Measurements from ENCODE around the gene MSX2.
"Not testable (repeated sequence)": the region's sequence is repeated elsewhere in the genome, so short reads cannot be mapped to it uniquely, and the experiment has no call there.

Gene MSX2

DNA sequence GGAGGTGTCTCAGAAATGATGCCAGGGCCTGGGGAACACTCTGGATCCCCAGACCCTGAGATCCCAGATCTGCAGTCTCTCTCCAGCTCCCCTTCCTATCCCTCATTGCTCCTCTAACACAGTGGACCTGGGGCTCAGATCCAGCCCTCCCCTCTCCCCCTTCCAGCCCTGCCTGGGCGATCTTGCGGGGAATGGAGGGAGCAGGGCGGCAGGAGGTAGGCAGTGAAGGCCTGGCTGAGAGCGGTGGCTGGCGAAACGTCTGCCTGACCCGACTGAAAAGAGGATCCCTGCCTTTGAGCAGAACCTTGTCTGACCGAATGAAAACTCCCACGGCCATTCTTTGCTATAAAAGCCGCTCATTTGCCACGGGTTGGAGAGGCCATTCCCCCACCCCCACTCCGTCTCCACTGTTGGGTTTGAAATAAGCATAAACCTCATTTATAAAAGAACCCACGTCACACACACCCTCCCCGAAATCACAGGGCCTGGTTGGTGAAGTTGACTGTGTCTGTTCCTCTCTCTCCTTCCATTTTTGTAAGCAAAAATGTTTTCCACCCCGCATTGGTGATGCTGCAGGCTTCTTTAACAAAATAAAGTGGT, 8.8 kb downstream of the MSX2 start:
- DNase-seq (ENCODE audit: low read depth in 2 of 2, low spot score in 1 of 2), result no peak

DNA sequence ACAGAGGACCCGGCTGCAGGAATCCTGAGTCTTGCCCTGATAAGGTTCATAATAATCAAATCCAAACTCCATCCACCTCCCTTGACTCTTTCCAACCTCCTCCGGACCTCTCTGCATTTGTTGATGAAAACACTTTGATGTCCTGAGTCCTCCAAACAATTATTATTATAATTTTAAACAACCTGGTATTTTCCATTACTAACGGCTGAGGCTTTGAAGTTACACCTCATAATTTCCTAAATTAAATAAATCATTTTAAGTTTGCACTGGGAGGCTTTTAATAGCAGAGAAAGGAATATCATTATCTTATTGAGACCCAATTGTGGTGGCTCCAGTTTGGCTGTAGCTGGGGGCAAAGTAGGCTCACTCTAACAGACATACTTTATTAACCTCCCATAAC, 9.5 kb downstream of the MSX2 start:
- DNase-seq (ENCODE audit: low read depth in 2 of 2, low spot score in 1 of 2), result no peak

GRCh38 chr5:174734571-174735497, 10.5 kb downstream of the MSX2 start:
- no peak for DNase-seq (ENCODE audit: low read depth in 2 of 2, low spot score in 1 of 2)

DNA sequence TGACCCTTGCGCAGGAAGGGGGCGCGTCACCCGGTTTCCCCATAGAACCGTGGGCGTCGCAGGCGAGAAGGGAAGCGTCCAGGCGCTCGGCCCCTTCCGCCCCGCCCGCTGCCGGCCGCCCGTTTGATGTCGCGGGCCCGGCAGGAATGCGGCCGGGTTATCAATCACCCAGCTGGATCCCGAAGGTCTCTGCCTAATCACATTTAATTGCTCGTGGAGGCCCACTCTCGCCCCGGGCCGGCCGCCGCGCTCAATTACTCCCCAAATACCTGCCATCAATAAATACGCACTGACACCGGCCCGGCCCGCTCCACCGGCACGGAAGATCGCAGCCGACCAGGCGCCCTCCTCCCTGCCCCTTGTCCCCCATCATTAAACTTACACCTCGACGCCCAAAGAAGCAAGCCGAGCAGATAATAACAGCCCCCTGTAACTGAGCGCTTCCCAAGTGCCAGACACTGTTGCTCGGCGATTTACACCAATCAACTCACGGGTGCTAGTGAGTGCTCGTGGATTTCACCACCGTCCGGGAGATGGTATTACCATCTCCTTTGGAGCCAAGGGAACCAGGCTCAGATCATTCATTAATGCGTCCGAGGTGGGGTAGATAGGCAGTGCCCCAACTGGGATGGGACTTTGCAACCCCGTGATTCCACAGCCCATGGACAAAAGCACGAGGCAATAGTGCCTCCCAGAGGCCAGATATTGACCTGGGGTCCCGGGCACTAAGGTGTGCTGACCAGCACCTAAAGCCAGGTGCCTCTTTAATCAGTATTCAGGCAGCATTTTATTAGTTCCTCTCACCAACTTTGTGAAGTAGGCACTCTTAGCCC, 11.3 kb downstream of the MSX2 start:
- DNase-seq (ENCODE audit: low read depth in 2 of 2, low spot score in 1 of 2), result no peak

DNA sequence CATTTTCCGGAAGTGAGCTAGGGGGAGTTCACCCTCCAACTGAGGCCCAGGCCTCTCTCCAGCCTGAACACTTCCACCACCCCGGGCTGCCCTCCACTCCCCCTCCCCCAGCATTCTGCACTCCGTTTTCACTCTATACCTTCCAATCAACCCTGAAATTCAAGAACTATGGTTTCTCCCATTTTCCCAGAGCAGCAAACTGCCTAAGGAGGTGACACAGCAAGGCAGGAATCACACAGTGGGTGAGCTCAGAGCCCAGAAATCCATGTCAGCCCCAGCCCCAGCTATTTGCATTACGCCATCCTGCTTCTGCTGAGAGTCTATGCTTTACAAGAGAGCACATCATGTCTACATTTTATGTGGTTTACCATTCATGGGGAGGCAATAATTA, 11.9 kb downstream of the MSX2 start:
- no peak for DNase-seq (ENCODE audit: low read depth in 2 of 2, low spot score in 1 of 2)

GRCh38 chr5:174736777-174737176, 12.4 kb downstream of the MSX2 start:
- no peak for DNase-seq (ENCODE audit: low read depth in 2 of 2, low spot score in 1 of 2)

GRCh38 chr5:174737330-174737729, 12.9 kb downstream of the MSX2 start:
- no peak for DNase-seq (ENCODE audit: low read depth in 2 of 2, low spot score in 1 of 2)

GRCh38 chr5:174741352-174741751, 17.0 kb downstream of the MSX2 start:
- DNase-seq (ENCODE audit: low read depth in 2 of 2, low spot score in 1 of 2), result no peak

GRCh38 chr5:174744896-174745295, 20.5 kb downstream of the MSX2 start:
- DNase-seq (ENCODE audit: low read depth in 2 of 2, low spot score in 1 of 2), result no peak

- no peak for DNase-seq (ENCODE audit: low read depth in 2 of 2, low spot score in 1 of 2)
These were observed 21.3 kb downstream of the MSX2 start for GRCh38 chr5:174745590-174746103.

DNA sequence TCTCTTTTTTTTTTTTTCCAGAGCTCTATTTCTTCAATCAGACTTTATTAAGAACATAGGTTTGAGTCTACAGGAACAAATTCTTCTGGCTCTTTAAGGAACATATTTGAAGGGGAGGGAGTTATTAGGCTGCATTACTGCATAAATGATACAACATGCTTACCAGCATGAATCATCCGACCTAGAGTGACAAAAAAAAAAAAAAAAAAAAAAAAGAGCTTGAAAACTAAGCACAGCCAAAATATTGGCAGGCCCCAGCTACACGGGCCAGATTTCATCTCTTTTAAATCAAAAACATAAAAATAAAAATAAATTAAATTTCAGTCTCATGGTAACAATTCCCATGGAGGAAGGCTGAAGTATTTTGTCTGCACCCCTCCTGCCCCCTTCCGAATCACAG, 26.3 kb downstream of the MSX2 start:
- no peak for DNase-seq (ENCODE audit: low read depth in 2 of 2, low spot score in 1 of 2)

DNA sequence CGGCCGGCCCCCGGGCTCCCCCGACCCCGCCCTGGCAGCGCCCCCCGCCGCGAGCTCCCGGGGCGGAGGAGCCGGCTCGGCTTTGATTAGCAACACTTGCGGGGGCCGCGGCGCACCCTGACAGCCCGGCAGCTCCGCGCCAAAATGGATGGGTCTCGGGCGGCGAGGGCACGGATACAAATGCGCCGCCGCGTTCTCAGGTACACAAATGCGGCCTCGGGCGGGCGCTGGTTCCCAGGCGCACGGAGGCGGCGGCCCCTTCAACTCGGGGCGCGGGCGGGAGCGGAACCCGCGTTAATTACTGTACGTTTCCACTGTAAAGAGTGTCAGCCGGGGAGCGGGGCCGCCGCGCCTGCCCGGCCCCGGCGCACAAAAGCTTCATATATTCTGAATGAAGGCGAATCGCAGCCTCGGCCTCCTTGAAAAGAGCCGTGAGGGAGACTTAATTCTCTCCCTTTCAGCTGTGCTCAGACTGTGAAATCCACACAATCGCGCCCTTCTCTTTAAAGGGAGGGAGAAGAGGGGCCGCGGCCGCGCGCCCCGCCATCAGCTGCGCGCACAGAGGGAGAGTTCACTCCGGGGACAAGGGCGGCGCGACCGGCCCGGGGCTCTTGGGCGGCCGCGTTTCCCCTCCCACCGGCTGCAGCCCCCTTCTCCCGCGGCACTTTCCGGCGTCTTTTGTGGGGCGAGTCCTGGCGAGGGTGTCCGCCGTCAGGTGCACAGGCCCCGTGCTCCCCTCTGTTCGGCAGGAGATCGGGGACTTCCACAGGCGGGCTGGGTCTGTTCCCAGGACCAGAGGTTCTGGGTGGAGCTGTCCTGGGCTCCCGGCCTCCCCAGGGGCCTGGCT, 27.0 kb downstream of the MSX2 start:
- DNase-seq (ENCODE audit: low read depth in 2 of 2, low spot score in 1 of 2), result no peak

- no peak for DNase-seq (ENCODE audit: low read depth in 2 of 2, low spot score in 1 of 2)
These were observed 27.7 kb downstream of the MSX2 start for GRCh38 chr5:174752121-174752520.

DNA sequence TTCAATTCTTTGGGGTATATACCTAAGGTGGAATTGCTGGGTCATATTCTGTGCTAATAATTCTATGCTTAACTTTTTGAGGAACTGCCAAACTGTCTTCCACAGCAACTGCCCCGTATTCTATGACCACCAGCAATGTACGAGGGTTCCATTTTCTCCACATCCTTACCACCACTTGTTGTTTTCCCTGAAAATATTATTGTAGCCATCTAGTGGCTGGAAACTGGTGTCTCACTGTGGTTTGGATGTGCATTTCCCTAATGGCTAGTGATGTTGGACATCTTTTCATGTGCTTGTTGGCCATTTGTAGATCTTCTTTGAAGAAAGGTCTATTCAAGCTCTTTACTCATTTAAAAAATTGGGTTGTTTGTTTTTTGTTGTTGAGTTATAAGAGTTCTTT, 30.7 kb downstream of the MSX2 start:
- no peak for DNase-seq (ENCODE audit: low read depth in 2 of 2, low spot score in 1 of 2)

GRCh38 chr5:174759091-174759490, 34.7 kb downstream of the MSX2 start:
- no peak for DNase-seq (ENCODE audit: low read depth in 2 of 2, low spot score in 1 of 2)

DNA sequence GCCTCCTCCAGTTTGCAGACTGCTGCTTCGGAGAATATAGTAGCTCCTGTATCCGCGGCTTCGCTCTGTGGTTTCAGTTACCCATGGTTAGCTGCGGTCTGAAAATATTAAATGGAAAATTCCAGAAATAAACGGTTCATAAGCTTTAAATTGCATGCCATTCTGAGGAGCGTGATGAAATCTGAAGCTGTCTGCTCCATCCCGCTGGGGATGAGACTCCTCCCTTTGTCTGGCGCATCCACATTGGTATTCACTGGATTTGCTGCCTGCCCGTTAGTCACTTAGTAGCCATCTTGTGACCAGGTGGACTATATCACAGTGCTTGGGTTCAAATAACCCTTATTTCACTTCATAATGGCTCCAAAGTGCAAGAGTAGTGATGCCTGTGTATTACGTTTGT, 36.3 kb downstream of the MSX2 start:
- DNase-seq (ENCODE audit: low read depth in 2 of 2, low spot score in 1 of 2), result no peak

GRCh38 chr5:174761341-174761740, 37.0 kb downstream of the MSX2 start:
- not testable (repeated sequence) for DNase-seq (ENCODE audit: low read depth in 2 of 2, low spot score in 1 of 2)

DNA sequence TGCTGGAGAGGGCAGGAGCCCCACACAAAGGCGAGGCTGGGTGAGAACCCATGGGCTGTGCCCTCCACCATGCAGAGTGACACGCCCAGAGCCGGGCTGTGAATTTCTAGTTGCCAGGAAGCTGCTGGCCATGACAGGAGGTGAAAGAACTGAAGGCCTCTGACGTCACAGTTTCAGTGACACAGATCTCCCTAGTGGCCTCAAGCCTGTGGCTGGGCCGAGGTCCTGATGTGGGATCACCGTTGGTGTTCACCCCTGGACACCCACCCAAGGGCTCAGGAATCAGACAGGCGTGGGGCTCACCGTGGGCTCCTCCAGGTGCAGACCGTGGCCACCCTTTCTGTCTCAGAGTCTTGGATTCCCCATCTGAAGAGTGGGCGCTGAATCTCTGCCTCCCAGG, 39.9 kb downstream of the MSX2 start:
- no peak for DNase-seq (ENCODE audit: low read depth in 2 of 2, low spot score in 1 of 2)

DNA sequence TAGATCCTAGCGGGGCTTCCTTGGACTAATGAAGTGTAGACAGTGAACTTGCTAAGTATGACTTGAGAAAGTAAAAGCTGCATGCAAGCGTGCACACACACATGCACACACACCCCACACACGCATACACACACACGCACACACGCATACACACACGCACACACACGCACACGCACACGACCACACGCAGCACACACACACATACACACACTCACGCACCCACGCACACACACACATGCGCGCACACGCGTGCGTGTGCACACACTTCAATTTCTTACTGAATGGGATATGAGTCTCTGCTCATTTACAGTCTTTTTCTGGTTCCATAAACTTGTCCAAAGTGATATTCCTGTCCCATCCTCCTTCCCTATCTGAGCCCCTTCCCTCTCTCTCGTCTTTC, 41.2 kb downstream of the MSX2 start:
- no peak for DNase-seq (ENCODE audit: low read depth in 2 of 2, low spot score in 1 of 2)

- no peak for DNase-seq (ENCODE audit: low read depth in 2 of 2, low spot score in 1 of 2)
These were observed 43.3 kb downstream of the MSX2 start for GRCh38 chr5:174767670-174768069.

DNA sequence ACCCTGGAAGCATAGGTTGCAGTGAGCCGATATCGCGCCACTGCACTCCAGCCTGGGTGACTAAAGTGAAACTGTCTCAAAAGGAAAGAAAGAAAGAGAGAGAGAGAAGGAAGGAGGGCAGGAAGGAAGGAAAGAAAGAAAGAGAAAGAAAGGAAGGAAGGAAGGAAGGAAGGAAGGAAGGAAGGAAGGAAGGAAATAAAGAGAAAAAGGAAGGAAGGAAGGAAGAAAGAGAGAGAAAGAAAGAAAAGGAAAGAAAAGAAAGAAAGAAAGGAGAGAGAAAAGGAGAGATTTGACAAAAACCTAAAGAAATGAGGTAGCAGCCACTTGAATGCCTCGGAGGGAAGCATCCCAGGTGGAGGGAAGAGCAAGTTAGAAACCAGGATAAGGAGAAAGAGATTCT, 44.6 kb downstream of the MSX2 start:
- no peak for DNase-seq (ENCODE audit: low read depth in 2 of 2, low spot score in 1 of 2)

Data from stimulated activated CD8-positive, alpha-beta memory T cell treated with anti-CD3 and anti-CD28 coated beads, Interleukin-4, amount 100 ng/mL, for 4 hours (primary cell).